WTC11 (cell line): Measurements from ENCODE around the gene RGMA. TPM values are rescaled to one million over a fixed set of nuclear protein-coding genes. Genes with fewer than 3 reads are reported as not detected.

Experiments
- ATAC-seq: fragments of 200-7000 bp; cut with Tn5 transposase; 2 replicates; pipeline ENCODE4 v1.10.0; 2021; ENCODE audit warnings: mild to moderate bottlenecking, moderate library complexity
- CTCF ChIA-PET: fragments of 300-600 bp; sonication (Branson Sonifier 250); formaldehyde crosslinking; loops from one replicate; lab custom pipeline; 2021; ENCODE audit warnings: antibody characterized with exemption; lab: Charles Lee
- POLR2A ChIA-PET: fragments of 350-600 bp; sonication (Branson Sonifier 250); formaldehyde crosslinking; loops from one replicate; lab custom pipeline; 2021; ENCODE audit warnings: antibody characterized with exemption; lab: Charles Lee
- DNase-seq: peaks from one replicate; pipeline ENCODE4 v3.0.0; 2021; ENCODE audit warnings: low spot score
- H3K27ac Mint-ChIP-seq: 2 replicates; pipeline ENCODE4 v1.8.0; 2021; ENCODE audit warnings: mixed read lengths
- H3K27me3 Mint-ChIP-seq: 2 replicates; pipeline ENCODE4 v1.8.0; 2021; ENCODE audit warnings: low read depth, mild to moderate bottlenecking, moderate library complexity, mixed read lengths
- H3K36me3 Mint-ChIP-seq: 2 replicates; pipeline ENCODE4 v1.8.0; 2021; ENCODE audit warnings: mixed read lengths
- H3K4me1 Mint-ChIP-seq: 2 replicates; pipeline ENCODE4 v1.8.0; 2022; ENCODE audit warnings: mixed read lengths
- H3K4me3 Mint-ChIP-seq: 2 replicates; pipeline ENCODE4 v1.8.0; 2021; ENCODE audit warnings: mild to moderate bottlenecking, moderate library complexity, mixed read lengths
- H3K9me3 Mint-ChIP-seq: 2 replicates; pipeline ENCODE4 v1.8.0; 2021; ENCODE audit warnings: mixed read lengths
- ARID4B ChIP-seq: sonication (generic); formaldehyde crosslinking; IDR thresholded peaks from 2 replicates; pipeline ENCODE4 v1.8.0; 2023; ENCODE audit warnings: missing genetic modification reagents, mild to moderate bottlenecking, borderline replicate concordance
- CDX4 ChIP-seq: fragments of 250-450 bp; sonication (Bioruptor Pico); IDR thresholded peaks from 2 replicates; pipeline ENCODE4 v1.9.0; 2021; ENCODE audit warnings: moderate library complexity, mild to moderate bottlenecking, inconsistent platforms, borderline replicate concordance
- CTCF ChIP-seq: fragments of 200-600 bp; IDR thresholded peaks from 2 replicates; pipeline ENCODE4 v1.8.0; 2022; ENCODE audit warnings: antibody characterized with exemption
- ESRRA ChIP-seq: sonication (generic); formaldehyde crosslinking; IDR thresholded peaks from 2 replicates; pipeline ENCODE4 v1.8.1; 2022; ENCODE audit warnings: mild to moderate bottlenecking, missing genetic modification reagents, borderline replicate concordance
- FOXJ3 ChIP-seq: sonication (generic); formaldehyde crosslinking; IDR thresholded peaks from 2 replicates; pipeline ENCODE4 v1.9.0; 2021; ENCODE audit warnings: missing genetic modification reagents, mild to moderate bottlenecking, borderline replicate concordance
- FOXK1 ChIP-seq: sonication (generic); formaldehyde crosslinking; IDR thresholded peaks from 2 replicates; pipeline ENCODE4 v1.8.0; 2022; ENCODE audit warnings: mild to moderate bottlenecking, moderate library complexity, missing genetic modification reagents
- GABPB1 ChIP-seq: sonication (generic); formaldehyde crosslinking; IDR thresholded peaks from 2 replicates; pipeline ENCODE4 v1.8.1; 2023; ENCODE audit warnings: mild to moderate bottlenecking, missing genetic modification reagents
- MYBL2 ChIP-seq: sonication (generic); formaldehyde crosslinking; IDR thresholded peaks from 2 replicates; pipeline ENCODE4 v1.8.1; 2023; ENCODE audit warnings: mild to moderate bottlenecking, moderate library complexity, missing genetic modification reagents
- NFYB ChIP-seq: sonication (generic); formaldehyde crosslinking; conservative IDR thresholded peaks from 2 replicates; pipeline ENCODE4 v1.8.0; 2022; ENCODE audit warnings: low read depth, missing genetic modification reagents
- NR2C2 ChIP-seq: sonication (generic); formaldehyde crosslinking; IDR thresholded peaks from 2 replicates; pipeline ENCODE4 v1.8.0; 2022; ENCODE audit warnings: mild to moderate bottlenecking, missing genetic modification reagents
- STAT6 ChIP-seq: sonication (generic); formaldehyde crosslinking; conservative IDR thresholded peaks from 2 replicates; pipeline ENCODE4 v1.8.1; 2023; ENCODE audit warnings: mild to moderate bottlenecking, low read depth, missing genetic modification reagents, moderate library complexity
- ZBTB43 ChIP-seq: sonication (generic); formaldehyde crosslinking; IDR thresholded peaks from 2 replicates; pipeline ENCODE4 v1.8.1; 2023; ENCODE audit warnings: mild to moderate bottlenecking, missing genetic modification reagents
- ZNF317 ChIP-seq: sonication (generic); formaldehyde crosslinking; IDR thresholded peaks from 2 replicates; pipeline ENCODE4 v1.8.1; 2023; ENCODE audit warnings: low read depth, mild to moderate bottlenecking, moderate library complexity, missing genetic modification reagents, borderline replicate concordance
- ZNF416 ChIP-seq: fragments of 250-450 bp; sonication (Bioruptor Pico); IDR thresholded peaks from 2 replicates; pipeline ENCODE4 v1.9.0; 2021; ENCODE audit warnings: mild to moderate bottlenecking, inconsistent platforms
- ZNF671 ChIP-seq: fragments of 250-450 bp; sonication (Bioruptor Pico); IDR thresholded peaks from 2 replicates; pipeline ENCODE4 v1.8.0; 2021; ENCODE audit warnings: mild to moderate bottlenecking
- total RNA-seq: library from RNA; stranded (reverse); gene quantifications from 3 replicates; pipeline ENCODE4 v1.2.3, GENCODE V29; 2021

Gene RGMA
- total RNA-seq, 1 experiment from 2014 or later, result 47.2 TPM

- Mint-ChIP-seq H3K36me3 (peaks cover 3% of the 10 kb centered on the region), H3K9me3 (no peaks in the 10 kb centered on the region), H3K4me1 (peaks cover 74% of the 10 kb centered on the region), H3K4me3 (peak overlapping the region; percentile 97), H3K27me3 (peaks cover 16% of the 10 kb centered on the region), H3K27ac (peak overlapping the region; percentile 92)
- DNase-seq (no peak), ATAC-seq (no peak)
- CTCF ChIA-PET, result interaction anchor here (0.6 to 6.6 kb wide), 8 partner anchors 13 to 1048 kb away, joined by 3 to 53 read pairs (median 8); no protein-coding TSS in a partner anchor
- POLR2A ChIA-PET, result interaction anchor here (0.9 to 1.1 kb wide), 2 partner anchors 11 to 16 kb away, joined by 3 read pairs; no protein-coding TSS in a partner anchor
- TF ChIP-seq ARID4B (CRISPR knock-in tag) (no peak), CDX4 (CRISPR knock-in tag) (no peak)
Measured at GRCh38 chr15:93072011-93072410, 17.0 kb downstream of the RGMA start.

- DNase-seq, result no peak
- CTCF ChIA-PET, result interaction anchor here (0.8 to 6.6 kb wide), 7 partner anchors 12 to 1048 kb away, joined by 3 to 53 read pairs (median 10); no protein-coding TSS in a partner anchor
- POLR2A ChIA-PET, result interaction anchor here (0.9 to 1.1 kb wide), 3 partner anchors 11 to 16 kb away, joined by 3 to 4 read pairs (median 3); no protein-coding TSS in a partner anchor
- H3K36me3 Mint-ChIP-seq, result peaks cover 3% of the 10 kb centered on the region
- no peaks in the 10 kb centered on the region for H3K9me3 Mint-ChIP-seq
- H3K27ac Mint-ChIP-seq, result peak overlapping the region; percentile 92
- H3K4me3 Mint-ChIP-seq, result peak overlapping the region; percentile 97
- TF ChIP-seq FOXJ3 (CRISPR knock-in tag) (no peak), ZBTB43 (CRISPR knock-in tag) (0 out of 2 replicates have a peak, but pooled peaks have one; percentile 31)
- ATAC-seq, result no peak; the same call in 1 of the 2 replicates
- H3K4me1 Mint-ChIP-seq, result peaks cover 72% of the 10 kb centered on the region
- H3K27me3 Mint-ChIP-seq, result peaks cover 16% of the 10 kb centered on the region
Measured at GRCh38 chr15:93071469-93071936, 17.5 kb downstream of the RGMA start.

GRCh38 chr15:93070551-93071296 lies 18.3 kb downstream of the RGMA start:
- POLR2A ChIA-PET, result interaction anchor here (1.0 kb wide), 1 partner anchor 17 kb away, joined by 4 read pairs; no protein-coding TSS in a partner anchor
- Mint-ChIP-seq H3K9me3 (no peaks in the 10 kb centered on the region), H3K27ac (peak overlapping the region; percentile 92), H3K36me3 (peaks cover 3% of the 10 kb centered on the region), H3K4me1 (peaks cover 67% of the 10 kb centered on the region), H3K4me3 (peak overlapping the region; percentile 97)
- no peak for ATAC-seq
- TF ChIP-seq FOXK1 (CRISPR knock-in tag) (no peak), NFYB (no peak), ZNF671 (no peak), GABPB1 (CRISPR knock-in tag) (no peak), STAT6 (no peak), CTCF (no peak), NR2C2 (CRISPR knock-in tag) (no peak), ZNF317 (CRISPR knock-in tag) (no peak), MYBL2 (CRISPR knock-in tag) (no peak), ESRRA (CRISPR knock-in tag) (no peak), ZNF416 (no peak), FOXJ3 (CRISPR knock-in tag) (no peak)
- TF ChIP-seq, all 79 proteins: peak for 0
- peaks cover 16% of the 10 kb centered on the region for H3K27me3 Mint-ChIP-seq
- no peak for DNase-seq
- CTCF ChIA-PET, result interaction anchor here (0.9 to 6.6 kb wide), 4 partner anchors 11 to 1049 kb away, joined by 3 to 53 read pairs (median 10); no protein-coding TSS in a partner anchor
